T-helper 22 cell (primary cell): ENCODE data around the gene URM1.

Source experiments
- DNase-seq: peaks from one replicate; pipeline ENCODE4 v3.0.0-alpha.2; 2020; ENCODE audit warnings: low read depth

Gene URM1

DNA sequence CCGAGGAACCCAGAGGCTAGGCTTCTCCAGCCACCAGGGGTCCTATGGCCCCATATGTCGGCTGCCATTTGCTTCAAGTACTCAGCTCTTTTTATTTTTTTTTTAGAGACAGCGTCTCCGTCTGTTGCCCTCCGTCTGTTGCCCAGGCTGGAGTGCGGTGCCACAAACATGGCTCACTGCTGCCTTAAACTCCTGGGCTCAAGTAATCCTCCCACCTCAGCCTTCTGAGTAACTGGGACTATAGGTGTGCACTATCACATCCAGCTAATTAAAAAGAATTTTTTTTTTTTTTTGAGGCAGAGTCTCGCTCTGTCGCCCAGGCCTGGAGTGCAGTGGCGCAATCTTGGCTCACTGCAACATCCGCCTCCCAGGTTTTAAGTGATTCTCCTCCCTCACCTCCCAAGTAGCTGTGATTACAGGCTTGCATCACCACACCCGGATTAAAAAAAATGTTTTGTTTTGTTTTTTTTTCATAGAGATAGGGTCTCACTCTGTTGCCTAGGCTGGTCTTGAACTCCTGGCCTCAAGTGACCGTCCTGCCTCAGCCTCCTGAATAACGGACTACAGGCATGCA, 58.4 kb downstream of the URM1 start:
- DNase-seq = no peak

DNA sequence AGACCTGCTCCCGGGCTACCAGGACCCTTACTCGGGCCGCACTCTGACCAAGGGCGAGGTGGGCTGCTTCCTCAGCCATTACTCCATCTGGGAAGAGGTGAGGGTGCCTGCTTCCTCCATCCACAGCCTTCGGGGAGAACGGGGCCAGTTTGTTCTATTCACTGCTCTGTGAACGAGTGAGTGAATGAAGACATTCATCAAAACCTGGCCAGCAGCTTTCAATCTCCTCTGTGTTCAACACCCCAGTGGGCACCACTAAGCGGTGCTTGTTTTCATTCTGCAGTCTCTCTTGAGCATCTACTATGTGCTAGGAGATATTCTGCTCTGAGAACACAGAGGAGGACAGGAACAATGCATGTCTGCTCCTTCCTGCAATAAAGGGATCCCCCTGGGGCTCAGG, 60.0 kb downstream of the URM1 start:
- DNase-seq = no peak

DNA sequence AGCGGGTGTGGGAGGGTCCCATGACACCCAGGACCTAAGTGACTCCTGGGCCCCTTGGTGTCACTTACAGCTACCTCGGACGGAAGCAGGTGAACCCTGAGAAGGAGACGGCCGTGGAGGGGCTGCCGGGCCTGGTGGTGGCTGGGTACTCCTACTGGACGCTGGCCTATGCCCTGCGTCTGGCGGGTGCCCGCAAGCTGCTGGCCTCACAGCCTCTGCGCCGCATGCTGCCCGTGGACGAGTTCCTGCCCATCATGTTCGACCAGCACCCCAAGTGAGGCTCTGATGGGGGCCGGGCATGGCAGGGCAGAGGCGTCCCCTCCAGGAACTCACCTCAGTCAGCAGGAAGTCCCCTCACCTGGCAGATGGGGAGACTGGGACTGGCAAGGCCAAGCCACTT, 63.2 kb downstream of the URM1 start:
- no peak for DNase-seq

DNA sequence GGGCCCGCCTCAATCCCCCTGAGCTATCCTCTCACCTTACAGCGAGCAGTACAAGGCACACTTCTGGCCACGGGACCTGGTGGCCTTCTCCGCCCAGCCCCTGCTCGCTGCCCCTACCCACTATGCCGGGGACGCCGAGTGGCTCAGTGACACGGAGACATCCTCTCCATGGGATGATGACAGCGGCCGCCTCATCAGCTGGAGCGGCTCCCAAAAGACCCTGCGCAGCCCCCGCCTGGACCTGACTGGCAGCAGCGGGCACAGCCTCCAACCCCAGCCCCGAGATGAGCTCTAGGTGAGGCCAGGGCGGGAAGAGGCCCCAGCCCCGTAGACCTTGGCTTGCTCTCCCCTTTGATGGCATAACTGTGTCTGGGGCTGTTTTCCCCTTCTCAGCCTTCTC, 64.4 kb downstream of the URM1 start:
- DNase-seq = no peak

DNA sequence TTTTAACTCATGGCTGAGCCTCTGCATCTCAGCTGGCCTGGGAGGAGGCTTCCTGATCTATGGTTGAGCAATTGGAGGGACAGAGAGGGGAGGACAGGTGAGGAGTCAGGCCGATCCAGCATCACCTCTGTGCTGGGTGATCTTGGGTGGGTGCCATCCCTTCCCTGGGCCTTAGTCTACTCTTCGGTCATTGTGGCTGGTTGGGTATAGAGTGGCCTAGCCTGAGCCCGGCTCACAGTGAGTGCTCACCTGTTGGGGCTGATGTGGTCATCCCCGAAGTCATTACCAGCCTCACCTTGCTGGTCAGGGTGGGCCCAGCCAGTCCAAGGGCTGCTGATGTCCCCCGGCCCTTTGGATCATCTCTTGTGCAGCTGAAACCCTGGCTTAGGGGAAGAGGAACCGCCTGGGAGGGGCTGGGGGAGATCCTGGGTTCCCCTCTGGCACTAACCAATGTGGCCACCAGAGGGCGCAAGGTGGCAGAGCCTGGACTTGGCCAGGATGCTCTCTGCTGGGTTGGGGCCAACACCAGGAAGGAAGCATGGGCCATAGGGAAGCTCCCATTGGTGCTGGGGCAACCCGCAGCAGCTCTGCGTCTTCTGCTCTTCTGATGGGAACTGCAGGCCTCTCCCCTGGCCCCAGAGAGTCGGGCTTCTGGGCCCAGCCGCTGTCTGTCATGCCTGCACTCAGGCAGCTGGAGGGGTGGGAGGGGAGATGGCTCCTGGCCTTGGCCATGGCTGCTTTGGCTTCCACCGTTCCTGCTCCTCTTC, 67.4 kb downstream of the URM1 start:
- peak; percentile 39 for DNase-seq

DNA sequence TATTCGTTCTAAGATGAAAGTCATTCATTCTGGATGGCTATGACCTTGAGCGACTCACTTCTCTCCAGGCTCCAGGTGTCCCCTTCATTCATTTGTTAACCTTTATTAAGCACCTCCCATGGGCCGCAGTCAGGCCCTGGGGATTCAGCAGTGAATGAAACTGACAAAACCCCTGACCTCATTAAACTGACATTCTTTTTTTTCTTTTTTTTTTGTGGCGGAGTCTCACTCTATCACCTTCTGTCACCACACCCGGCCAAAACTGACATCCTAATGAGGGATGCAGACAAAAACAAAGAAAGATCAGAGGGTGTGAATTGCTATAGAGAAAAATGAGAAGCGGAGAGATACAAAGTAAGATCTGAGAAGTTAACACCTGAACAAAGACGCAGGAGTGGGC, 68.1 kb downstream of the URM1 start:
- DNase-seq = no peak
